ENCODE data around the gene GID8.

Gene GID8

DNA sequence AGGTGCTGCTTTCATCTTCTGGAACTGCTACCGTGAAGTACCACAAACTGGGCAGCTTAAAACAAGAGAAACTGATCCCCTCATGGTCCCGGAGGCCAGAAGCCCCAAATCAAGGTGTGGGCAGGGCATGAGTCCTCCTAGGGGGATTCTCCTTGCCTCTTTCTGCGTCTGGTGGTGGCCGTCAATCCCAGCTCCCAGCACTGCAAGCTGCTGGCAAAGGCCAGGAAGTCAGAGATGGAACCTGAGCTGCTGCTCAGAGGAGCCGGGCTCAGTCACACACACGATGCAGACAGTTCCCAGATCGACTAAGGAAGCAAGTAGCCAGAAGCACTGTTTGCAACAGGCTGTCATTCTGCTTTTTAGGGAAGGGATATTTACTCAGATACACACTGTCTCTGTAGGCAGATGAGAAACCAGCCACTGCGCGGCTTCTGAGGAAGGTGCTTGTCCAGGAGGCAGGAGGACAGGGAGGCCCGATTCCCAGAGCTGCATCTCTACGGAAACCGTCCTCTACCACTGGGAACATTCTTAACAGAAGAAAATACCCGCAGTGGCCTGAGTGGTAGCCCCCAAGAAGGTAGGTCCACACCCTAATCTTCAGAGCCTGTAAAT is 53.4 kb downstream of the GID8 start:
- no peak for DNase-seq

DNA sequence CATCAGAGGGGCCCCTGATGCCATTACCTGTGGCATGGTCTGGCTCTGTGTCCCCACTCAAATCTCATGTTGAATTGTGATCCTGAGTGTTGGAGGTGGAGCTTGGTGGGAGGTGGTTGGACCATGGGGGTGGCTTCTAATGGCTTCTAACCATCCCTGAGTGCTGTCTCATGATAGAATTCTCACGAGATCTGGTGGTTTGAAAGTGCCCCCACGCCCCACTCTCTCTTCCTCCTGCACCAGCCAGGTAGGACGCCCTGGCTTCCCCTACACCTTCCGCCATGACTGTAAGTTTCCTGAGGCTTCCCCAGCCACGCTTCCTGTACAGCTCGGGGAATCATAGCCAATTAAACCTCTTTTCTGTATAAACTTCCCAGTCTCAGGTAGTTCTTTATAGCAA is 53.9 kb downstream of the GID8 start:
- no peak for DNase-seq

GRCh38 chr20:62993856-62994494 is 56.0 kb downstream of the GID8 start:
- no peak for DNase-seq

DNA sequence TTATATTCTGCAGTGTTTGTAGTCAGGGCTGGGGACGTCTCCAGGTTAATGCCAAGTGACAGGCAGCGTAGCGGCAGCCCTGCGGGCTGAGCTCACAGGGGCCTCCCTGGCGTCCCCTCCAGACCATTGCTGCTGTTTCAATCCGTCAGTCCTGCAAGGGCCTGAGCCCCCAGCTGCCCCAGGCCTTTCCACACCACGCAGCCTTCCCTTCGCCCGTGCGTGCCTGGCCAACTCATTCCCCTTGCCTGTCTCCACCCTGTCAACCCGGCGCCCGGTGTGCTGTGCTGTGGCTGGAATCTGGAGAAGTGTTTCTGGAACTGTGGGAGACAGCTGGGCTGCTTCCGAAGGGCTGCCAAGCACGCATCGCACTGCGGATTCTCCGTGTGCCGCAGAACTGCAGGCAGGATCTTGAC is 56.9 kb downstream of the GID8 start:
- no peak for DNase-seq

DNA sequence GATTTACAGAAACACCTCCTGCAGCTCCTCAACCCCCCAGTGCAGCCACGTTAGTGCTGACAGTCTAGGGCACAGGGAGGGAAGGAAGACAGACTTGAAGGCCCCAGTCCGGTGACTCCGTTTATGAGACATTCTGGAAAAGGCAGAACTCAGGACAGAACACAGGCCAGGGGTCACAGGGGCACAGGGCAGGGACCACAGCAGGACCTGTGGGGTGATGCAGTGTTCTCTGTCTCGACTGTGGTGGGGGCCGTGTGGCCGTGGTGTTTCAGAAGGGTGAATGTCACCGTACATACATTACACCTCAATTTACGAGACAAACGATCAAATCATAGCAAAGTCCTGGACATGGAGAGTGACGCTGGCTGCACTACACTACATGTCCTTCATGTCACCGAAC is 57.5 kb downstream of the GID8 start:
- DNase-seq = no peak

- DNase-seq = no peak
Measured at GRCh38 chr20:62995898-62996595, 58.1 kb downstream of the GID8 start.

DNA sequence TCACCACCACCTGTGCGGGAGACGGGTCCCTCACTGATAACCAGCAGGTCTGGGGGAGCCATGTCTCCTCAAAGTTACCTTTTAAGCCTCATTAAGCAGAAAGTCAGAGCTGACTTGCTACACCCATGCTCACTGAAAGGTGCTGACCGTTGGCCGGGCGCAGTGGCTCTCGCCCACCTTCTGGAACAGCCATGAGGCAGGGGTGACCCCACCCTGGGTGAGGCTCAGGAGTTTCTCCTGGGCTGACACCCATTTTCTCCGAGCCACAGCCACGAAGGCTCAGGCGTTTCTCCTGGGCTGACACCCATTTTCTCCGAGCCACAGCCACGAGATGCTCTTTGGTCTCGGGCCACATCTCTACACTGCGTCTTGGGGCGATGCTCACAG is 58.6 kb downstream of the GID8 start:
- DNase-seq = no peak

DNA sequence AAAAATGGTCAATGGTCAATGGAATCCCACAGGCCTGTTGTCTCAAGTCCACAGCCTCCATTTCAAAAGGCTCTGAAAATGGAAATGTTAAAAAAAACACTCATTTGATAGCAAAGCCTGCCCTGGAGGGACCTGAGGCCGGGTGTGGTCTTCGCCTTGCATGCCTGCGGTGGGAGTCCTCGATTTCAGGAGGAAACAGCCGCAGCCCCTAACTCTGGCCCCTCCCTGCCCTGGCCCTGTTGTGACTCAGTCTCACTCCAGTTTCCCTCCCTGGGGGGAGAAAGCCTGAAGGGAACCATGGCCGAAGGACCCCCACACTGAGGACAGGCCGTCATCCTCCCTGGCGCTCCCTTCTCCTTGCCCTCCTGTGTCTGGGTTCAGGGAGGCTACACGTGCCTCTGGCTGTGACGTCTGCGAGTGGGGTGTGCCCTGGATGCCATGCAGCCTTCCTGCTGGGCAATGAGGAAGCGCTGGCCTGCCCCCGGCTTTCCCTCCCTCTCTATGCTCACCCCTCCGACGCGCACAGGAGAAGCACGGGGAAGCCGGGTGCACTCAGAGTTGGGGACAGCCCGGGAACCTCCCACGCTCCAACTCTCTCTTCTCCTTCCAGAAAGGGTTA is 59.6 kb downstream of the GID8 start:
- DNase-seq = no peak

All from hematopoietic multipotent progenitor cell treated with erythropoietin and hydrocortisone succinate and interleukin-3 and kit ligand, for 8 days (in vitro differentiated cells).